SK-N-SH treated with all-trans-retinoic acid at 6 μM for 48 hours (cell line): Measurements from ENCODE around the gene PCBD2.
"Not testable (repeated sequence)": the region's sequence is repeated elsewhere in the genome, so short reads cannot be mapped to it uniquely, and the experiment has no call there.

Experiments used
- ATAC-seq: fragments of 200-7000 bp; cut with Tn5 transposase; 3 replicates; pipeline ENCODE4 v1.9.1; 2020; ENCODE audit warnings: mild to moderate bottlenecking, moderate library complexity
- ARNTL ChIP-seq: fragments of 450-650 bp; formaldehyde crosslinking; IDR thresholded peaks from 2 replicates; pipeline ENCODE4 v1.5.0; 2020; ENCODE audit warnings: low read depth, mild to moderate bottlenecking, moderate library complexity, borderline replicate concordance
- BACH2 ChIP-seq: fragments of 250-450 bp; sonication (Bioruptor Pico); IDR thresholded peaks from 2 replicates; pipeline ENCODE4 v1.9.0; 2021; ENCODE audit warnings: mild to moderate bottlenecking, borderline replicate concordance
- CSDC2 ChIP-seq: fragments of 250-450 bp; sonication (Bioruptor Pico); IDR thresholded peaks from 2 replicates; pipeline ENCODE4 v1.5.0; 2020; ENCODE audit warnings: mild to moderate bottlenecking, moderate library complexity
- ESRRG ChIP-seq: fragments of 250-450 bp; sonication (Bioruptor Pico); IDR thresholded peaks from 2 replicates; pipeline ENCODE4 v1.6.1; 2021; ENCODE audit warnings: mild to moderate bottlenecking
- GLIS3 ChIP-seq: fragments of 250-450 bp; sonication (Bioruptor Pico); IDR thresholded peaks from 2 replicates; pipeline ENCODE4 v1.5.0; 2020; ENCODE audit warnings: mild to moderate bottlenecking, moderate library complexity
- ISL1 ChIP-seq: fragments of 250-450 bp; sonication (Bioruptor Pico); IDR thresholded peaks from 2 replicates; pipeline ENCODE4 v2.1.2; 2022; ENCODE audit warnings: mild to moderate bottlenecking, moderate library complexity
- OSR1 ChIP-seq: fragments of 250-450 bp; sonication (Bioruptor Pico); IDR thresholded peaks from 2 replicates; pipeline ENCODE4 v1.8.0; 2022; ENCODE audit warnings: moderate library complexity, mild to moderate bottlenecking, inconsistent platforms
- PATZ1 ChIP-seq: fragments of 250-450 bp; sonication (Bioruptor Pico); IDR thresholded peaks from 2 replicates; pipeline ENCODE4 v1.8.0; 2020; ENCODE audit warnings: mild to moderate bottlenecking, moderate library complexity, borderline replicate concordance
- PPARA ChIP-seq: fragments of 250-450 bp; sonication (Bioruptor Pico); IDR thresholded peaks from 2 replicates; pipeline ENCODE4 v1.5.0; 2020; ENCODE audit warnings: mild to moderate bottlenecking, borderline replicate concordance
- SNAI2 ChIP-seq: fragments of 250-450 bp; sonication (Bioruptor Pico); IDR thresholded peaks from 2 replicates; pipeline ENCODE4 v1.5.0; 2020; ENCODE audit warnings: mild to moderate bottlenecking, moderate library complexity
- TOX ChIP-seq: fragments of 250-450 bp; sonication (Bioruptor Pico); IDR thresholded peaks from 2 replicates; pipeline ENCODE4 v1.8.0; 2021; ENCODE audit warnings: mild to moderate bottlenecking, moderate library complexity, borderline replicate concordance
- TSHZ2 ChIP-seq: fragments of 250-450 bp; sonication (Bioruptor Pico); IDR thresholded peaks from 2 replicates; pipeline ENCODE4 v1.5.0; 2020; ENCODE audit warnings: mild to moderate bottlenecking, moderate library complexity
- ZFP3 ChIP-seq: fragments of 250-450 bp; sonication (Bioruptor Pico); IDR thresholded peaks from 2 replicates; pipeline ENCODE4 v1.5.0; 2020; ENCODE audit warnings: mild to moderate bottlenecking, moderate library complexity
- ZFP30 ChIP-seq: fragments of 450-650 bp; formaldehyde crosslinking; IDR thresholded peaks from 2 replicates; pipeline ENCODE4 v1.5.0; 2022; ENCODE audit warnings: mild to moderate bottlenecking, moderate library complexity
- ZNF70 ChIP-seq: fragments of 450-650 bp; formaldehyde crosslinking; IDR thresholded peaks from 2 replicates; pipeline ENCODE4 v1.5.0; 2020; ENCODE audit warnings: mild to moderate bottlenecking, moderate library complexity
- ZNF8 ChIP-seq: fragments of 450-650 bp; formaldehyde crosslinking; IDR thresholded peaks from 2 replicates; pipeline ENCODE4 v1.5.0; 2020; ENCODE audit warnings: mild to moderate bottlenecking, moderate library complexity
- TF ChIP-seq, protein P1 (sequence below): fragments of 250-450 bp; sonication (Bioruptor Pico); IDR thresholded peaks from 2 replicates; pipeline ENCODE4 v1.5.1; 2021; ENCODE audit warnings: mild to moderate bottlenecking, moderate library complexity
- TF ChIP-seq, protein P2 (sequence below): fragments of 250-450 bp; sonication (Bioruptor Pico); IDR thresholded peaks from 2 replicates; pipeline ENCODE4 v1.8.0; 2021; ENCODE audit warnings: low read depth, mild to moderate bottlenecking, moderate library complexity, borderline replicate concordance
- TF ChIP-seq, protein P3 (sequence below): fragments of 250-450 bp; sonication (Bioruptor Pico); IDR thresholded peaks from 2 replicates; pipeline ENCODE4 v1.5.1; 2020; ENCODE audit warnings: low read depth, mild to moderate bottlenecking, moderate library complexity

PCBD2 gene

DNA sequence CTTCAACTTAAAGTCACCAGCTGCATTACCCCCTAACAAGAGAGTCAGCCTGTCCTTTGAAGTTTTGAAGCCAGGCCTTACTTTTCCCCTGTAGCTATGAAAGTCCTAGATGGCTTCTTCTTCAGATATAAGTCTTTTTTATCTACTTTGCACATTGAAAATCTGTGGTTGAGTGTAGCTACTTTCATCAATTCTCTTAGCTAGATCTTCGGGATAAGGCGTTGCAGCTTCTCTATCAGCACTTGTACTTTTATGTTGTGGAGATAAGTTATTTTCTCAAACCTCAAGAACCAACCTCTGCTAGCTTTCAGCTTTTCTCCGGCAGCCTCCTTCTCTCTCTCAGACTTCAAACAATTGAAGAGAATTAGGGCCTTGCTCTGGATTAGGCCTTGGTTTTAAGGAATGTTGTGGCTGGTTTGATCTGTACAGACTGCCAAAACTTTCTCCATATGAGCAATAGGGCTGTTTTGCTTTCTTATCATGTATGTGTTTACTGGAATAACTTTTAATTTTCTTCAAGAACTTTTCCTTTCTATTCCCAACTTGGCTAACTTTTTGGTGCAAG, 84.4 kb downstream of the PCBD2 start:
- TF ChIP-seq TSHZ2 (CRISPR knock-in tag) (no peak), ZFP3 (CRISPR knock-in tag) (no peak), ARNTL (CRISPR knock-in tag) (no peak), OSR1 (CRISPR knock-in tag) (no peak), PPARA (CRISPR knock-in tag) (no peak), ZNF70 (no peak), BACH2 (no peak)
- TF ChIP-seq, protein P1, sequence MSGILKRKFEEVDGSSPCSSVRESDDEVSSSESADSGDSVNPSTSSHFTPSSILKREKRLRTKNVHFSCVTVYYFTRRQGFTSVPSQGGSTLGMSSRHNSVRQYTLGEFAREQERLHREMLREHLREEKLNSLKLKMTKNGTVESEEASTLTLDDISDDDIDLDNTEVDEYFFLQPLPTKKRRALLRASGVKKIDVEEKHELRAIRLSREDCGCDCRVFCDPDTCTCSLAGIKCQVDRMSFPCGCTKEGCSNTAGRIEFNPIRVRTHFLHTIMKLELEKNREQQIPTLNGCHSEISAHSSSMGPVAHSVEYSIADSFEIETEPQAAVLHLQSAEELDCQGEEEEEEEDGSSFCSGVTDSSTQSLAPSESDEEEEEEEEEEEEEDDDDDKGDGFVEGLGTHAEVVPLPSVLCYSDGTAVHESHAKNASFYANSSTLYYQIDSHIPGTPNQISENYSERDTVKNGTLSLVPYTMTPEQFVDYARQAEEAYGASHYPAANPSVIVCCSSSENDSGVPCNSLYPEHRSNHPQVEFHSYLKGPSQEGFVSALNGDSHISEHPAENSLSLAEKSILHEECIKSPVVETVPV (CRISPR knock-in tag), result no peak
- TF ChIP-seq, all 23 proteins: peak for 0
- ATAC-seq, result no peak

GRCh38 chr5:134990183-134990582, 85.3 kb downstream of the PCBD2 start:
- ATAC-seq, result not testable (repeated sequence)

DNA sequence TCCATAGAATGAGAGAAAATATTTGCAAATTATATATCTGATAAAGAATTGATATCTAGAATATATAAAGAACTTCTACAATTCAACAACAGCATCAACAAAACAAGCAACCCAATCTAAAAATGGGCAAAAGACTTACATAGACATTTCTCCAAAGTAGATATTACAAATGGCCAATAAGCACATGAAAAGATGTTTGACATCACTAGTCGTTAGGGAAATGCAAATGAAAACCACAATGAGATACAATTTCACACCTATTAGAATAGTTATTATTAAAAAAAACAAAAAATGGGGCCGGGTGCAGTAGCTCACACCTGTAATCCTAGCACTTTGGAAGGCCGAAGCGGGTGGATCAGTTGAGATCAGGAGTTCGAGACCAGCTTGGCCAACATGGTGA, 87.2 kb downstream of the PCBD2 start:
- no peak for ATAC-seq
- TF ChIP-seq, protein P2, sequence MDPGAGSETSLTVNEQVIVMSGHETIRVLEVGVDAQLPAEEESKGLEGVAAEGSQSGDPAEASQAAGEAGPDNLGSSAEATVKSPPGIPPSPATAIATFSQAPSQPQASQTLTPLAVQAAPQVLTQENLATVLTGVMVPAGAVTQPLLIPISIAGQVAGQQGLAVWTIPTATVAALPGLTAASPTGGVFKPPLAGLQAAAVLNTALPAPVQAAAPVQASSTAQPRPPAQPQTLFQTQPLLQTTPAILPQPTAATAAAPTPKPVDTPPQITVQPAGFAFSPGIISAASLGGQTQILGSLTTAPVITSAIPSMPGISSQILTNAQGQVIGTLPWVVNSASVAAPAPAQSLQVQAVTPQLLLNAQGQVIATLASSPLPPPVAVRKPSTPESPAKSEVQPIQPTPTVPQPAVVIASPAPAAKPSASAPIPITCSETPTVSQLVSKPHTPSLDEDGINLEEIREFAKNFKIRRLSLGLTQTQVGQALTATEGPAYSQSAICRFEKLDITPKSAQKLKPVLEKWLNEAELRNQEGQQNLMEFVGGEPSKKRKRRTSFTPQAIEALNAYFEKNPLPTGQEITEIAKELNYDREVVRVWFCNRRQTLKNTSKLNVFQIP (CRISPR knock-in tag), result no peak
- TF ChIP-seq PPARA (CRISPR knock-in tag) (no peak), GLIS3 (CRISPR knock-in tag) (no peak), ZNF70 (no peak), SNAI2 (no peak), PATZ1 (CRISPR knock-in tag) (no peak), ISL1 (CRISPR knock-in tag) (no peak), ZNF8 (CRISPR knock-in tag) (no peak), BACH2 (no peak), OSR1 (CRISPR knock-in tag) (no peak), TOX (CRISPR knock-in tag) (no peak), CSDC2 (no peak), ZFP3 (CRISPR knock-in tag) (no peak), ESRRG (CRISPR knock-in tag) (no peak), ZFP30 (CRISPR knock-in tag) (no peak), TSHZ2 (CRISPR knock-in tag) (no peak)
- TF ChIP-seq, protein P1 (CRISPR knock-in tag), result no peak
- TF ChIP-seq, protein P3, sequence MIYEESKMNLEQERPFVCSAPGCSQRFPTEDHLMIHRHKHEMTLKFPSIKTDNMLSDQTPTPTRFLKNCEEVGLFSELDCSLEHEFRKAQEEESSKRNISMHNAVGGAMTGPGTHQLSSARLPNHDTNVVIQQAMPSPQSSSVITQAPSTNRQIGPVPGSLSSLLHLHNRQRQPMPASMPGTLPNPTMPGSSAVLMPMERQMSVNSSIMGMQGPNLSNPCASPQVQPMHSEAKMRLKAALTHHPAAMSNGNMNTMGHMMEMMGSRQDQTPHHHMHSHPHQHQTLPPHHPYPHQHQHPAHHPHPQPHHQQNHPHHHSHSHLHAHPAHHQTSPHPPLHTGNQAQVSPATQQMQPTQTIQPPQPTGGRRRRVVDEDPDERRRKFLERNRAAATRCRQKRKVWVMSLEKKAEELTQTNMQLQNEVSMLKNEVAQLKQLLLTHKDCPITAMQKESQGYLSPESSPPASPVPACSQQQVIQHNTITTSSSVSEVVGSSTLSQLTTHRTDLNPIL (CRISPR knock-in tag), result no peak
